ENCODE measurements around the gene AHI1. TPM values are rescaled to one million over a fixed set of nuclear protein-coding genes. Genes with fewer than 3 reads are reported as not detected.

AHI1 gene
- total and polyA plus RNA-seq, 10 of the 15 experiments (the other 5 are each of a cell fraction or from before 2014, with no cell fraction given), result 3.2 to 9.5 (median 4.6) TPM

DNA sequence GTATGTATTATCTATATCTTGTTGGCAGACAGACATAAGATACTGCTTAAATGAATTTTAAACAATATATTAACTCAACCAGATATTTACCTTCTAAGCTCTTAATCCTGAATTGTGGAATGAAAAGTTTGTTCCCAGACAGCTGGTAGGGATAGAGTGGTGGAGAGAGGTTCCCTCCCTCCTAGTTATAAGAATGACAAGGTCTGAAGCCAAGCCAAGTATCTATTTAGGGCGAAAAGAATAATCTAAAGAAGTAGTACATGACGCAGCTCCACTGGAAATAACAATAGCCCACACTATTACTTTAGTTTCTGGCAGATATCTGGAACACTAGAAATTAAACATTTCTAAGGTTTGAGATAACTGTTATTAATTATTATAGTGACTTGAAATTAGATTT, 104.3 kb downstream of the AHI1 start:
- Histone ChIP-seq H3K27me3 (replicated peaks in 1 of 2; ENCODE audit: control insufficient read depth in 2 of 2, insufficient read depth in 2 of 2, low read length in 1 of 2) (no peaks in the 10 kb centered on the region), H3K4me2 (ENCODE audit: control insufficient read depth, insufficient read depth) (no peak overlapping the region), H2AFZ (ENCODE audit: control insufficient read depth, low read depth, low read length) (no peak overlapping the region), H4K20me1 (ENCODE audit: control insufficient read depth, insufficient read depth) (no peaks in the 10 kb centered on the region), H3K9ac (ENCODE audit: control insufficient read depth, insufficient read depth, low read length) (no peak overlapping the region), H3K4me3 (no peak overlapping the region), H3K4me1 (ENCODE audit: control insufficient read depth, insufficient read depth, low read length) (no peaks in the 10 kb centered on the region), H3K79me2 (ENCODE audit: control insufficient read depth, insufficient read depth, low read length) (no peaks in the 10 kb centered on the region), H3K27ac (ENCODE audit: control insufficient read depth, insufficient read depth) (no peak overlapping the region), H3K9me3 (replicated peaks; ENCODE audit: control insufficient read depth, insufficient read depth, low read length) (no peaks in the 10 kb centered on the region), H3K36me3 (ENCODE audit: control insufficient read depth in 2 of 2, insufficient read depth in 2 of 2, low read length in 1 of 2) (no peaks in the 10 kb centered on the region)
- RAD21 ChIA-PET (ENCODE audit: unreplicated experiment), result interaction anchor here (1.0 kb wide), 1 partner anchor 71 kb away, joined by 3 read pairs; no protein-coding TSS in a partner anchor
- intact Hi-C loops (cut with micrococcal nuclease; ENCODE audit: unreplicated experiment), result no loop called here
- ATAC-seq, result no peak
- DNase-seq (ENCODE audit: low read depth, low spot score), result no peak
- FAIRE-seq, result no peak
- BruUV-seq (replicated peaks), result no TSS peak
- SMC1A ChIA-PET (ENCODE audit: uncharacterized antibody, unreplicated experiment), result interaction anchor here (1.7 to 2.4 kb wide), 5 partner anchors 8 to 71 kb away, joined by 3 to 7 read pairs (median 4); no protein-coding TSS in a partner anchor
- CTCF ChIA-PET, result interaction anchor here (1.0 to 1.1 kb wide), 2 partner anchors 27 to 74 kb away, joined by 3 to 4 read pairs; no protein-coding TSS in a partner anchor
- POLR2A ChIA-PET, result no interaction called here
- TF ChIP-seq CHD2 (IDR thresholded peaks at IDR 0.05; ENCODE audit: borderline replicate concordance, low read depth, low read length), result no peak
- TF ChIP-seq NFIC (IDR thresholded peaks at IDR 0.05; ENCODE audit: low read depth, low read length), result no peak
- no peak for TF ChIP-seq EED (IDR thresholded peaks at IDR 0.05; ENCODE audit: low read depth)
- no peak for TF ChIP-seq MEF2B (IDR thresholded peaks at IDR 0.05; ENCODE audit: partially characterized antibody, poor library complexity, severe bottlenecking)
- TF ChIP-seq, protein P1, sequence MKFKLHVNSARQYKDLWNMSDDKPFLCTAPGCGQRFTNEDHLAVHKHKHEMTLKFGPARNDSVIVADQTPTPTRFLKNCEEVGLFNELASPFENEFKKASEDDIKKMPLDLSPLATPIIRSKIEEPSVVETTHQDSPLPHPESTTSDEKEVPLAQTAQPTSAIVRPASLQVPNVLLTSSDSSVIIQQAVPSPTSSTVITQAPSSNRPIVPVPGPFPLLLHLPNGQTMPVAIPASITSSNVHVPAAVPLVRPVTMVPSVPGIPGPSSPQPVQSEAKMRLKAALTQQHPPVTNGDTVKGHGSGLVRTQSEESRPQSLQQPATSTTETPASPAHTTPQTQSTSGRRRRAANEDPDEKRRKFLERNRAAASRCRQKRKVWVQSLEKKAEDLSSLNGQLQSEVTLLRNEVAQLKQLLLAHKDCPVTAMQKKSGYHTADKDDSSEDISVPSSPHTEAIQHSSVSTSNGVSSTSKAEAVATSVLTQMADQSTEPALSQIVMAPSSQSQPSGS (IDR thresholded peaks at IDR 0.05; ENCODE audit: low read length), result no peak
- no peak for TF ChIP-seq SIX5 (IDR thresholded peaks at IDR 0.05; ENCODE audit: low read depth, low read length, severe bottlenecking)
- TF ChIP-seq, protein P2, sequence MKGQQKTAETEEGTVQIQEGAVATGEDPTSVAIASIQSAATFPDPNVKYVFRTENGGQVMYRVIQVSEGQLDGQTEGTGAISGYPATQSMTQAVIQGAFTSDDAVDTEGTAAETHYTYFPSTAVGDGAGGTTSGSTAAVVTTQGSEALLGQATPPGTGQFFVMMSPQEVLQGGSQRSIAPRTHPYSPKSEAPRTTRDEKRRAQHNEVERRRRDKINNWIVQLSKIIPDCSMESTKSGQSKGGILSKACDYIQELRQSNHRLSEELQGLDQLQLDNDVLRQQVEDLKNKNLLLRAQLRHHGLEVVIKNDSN (IDR thresholded peaks at IDR 0.05; ENCODE audit: borderline replicate concordance, extremely low read length, insufficient read depth, low read depth, low read length), result no peak
- TF ChIP-seq RAD21 (IDR thresholded peaks at IDR 0.05; ENCODE audit: insufficient read depth, low read depth, low read length), result no peak
- TF ChIP-seq IRF4 (IDR thresholded peaks at IDR 0.05; ENCODE audit: low read depth, low read length), result no peak
- in situ Hi-C loops (cut with MboI), result no loop called here
- WGBS (ENCODE audit: insufficient coverage, insufficient replicate concordance, low lambda C conversion rate, missing lambda C conversion rate), result 96% methylated on average over 2 of the region's 2 CpGs

All from GM12878 (cell line).